ENCODE measurements around the gene FEZF1.

FEZF1 gene

DNA sequence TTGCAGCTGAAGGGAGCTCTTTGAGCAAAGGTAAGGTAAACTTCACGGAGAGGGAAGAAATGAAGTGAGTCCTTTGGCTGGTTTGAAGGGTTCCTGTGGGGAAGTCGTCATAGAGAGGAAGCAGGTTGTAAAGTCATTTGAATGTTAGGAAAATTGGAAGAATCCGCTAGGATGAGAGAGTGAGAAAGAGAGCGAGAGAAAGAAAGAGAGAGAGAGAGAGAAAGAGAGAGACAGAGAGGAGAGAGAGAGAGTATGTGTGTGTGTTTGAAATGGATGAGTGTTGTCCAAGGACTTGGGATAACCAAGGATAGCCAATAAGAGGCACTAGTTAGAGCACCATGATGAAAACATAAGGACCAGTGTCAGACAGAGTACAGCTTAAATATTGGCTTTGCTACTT is 43.1 kb downstream of the FEZF1 start:
- no peak for DNase-seq (ENCODE audit: low read depth in 1 of 2, low spot score in 1 of 2)
- Histone ChIP-seq H3K4me3 (replicated peaks; ENCODE audit: insufficient read depth, low read length) (no peak overlapping the region), H3K27me3 (ENCODE audit: insufficient read depth, poor library complexity, severe bottlenecking) (no peaks in the 10 kb centered on the region), H3K27ac (replicated peaks) (no peak overlapping the region)
- TF ChIP-seq REST (IDR thresholded peaks at IDR 0.05; ENCODE audit: insufficient replicate concordance, low read depth), result no peak
- no peak for TF ChIP-seq SPI1 (IDR thresholded peaks at IDR 0.05; ENCODE audit: borderline replicate concordance, low read depth)
- TF ChIP-seq GABPA (IDR thresholded peaks at IDR 0.05; ENCODE audit: low read depth), result no peak
- TF ChIP-seq POLR2AphosphoS5 (IDR thresholded peaks at IDR 0.05; ENCODE audit: low read depth), result no peak
- TF ChIP-seq, protein P1, sequence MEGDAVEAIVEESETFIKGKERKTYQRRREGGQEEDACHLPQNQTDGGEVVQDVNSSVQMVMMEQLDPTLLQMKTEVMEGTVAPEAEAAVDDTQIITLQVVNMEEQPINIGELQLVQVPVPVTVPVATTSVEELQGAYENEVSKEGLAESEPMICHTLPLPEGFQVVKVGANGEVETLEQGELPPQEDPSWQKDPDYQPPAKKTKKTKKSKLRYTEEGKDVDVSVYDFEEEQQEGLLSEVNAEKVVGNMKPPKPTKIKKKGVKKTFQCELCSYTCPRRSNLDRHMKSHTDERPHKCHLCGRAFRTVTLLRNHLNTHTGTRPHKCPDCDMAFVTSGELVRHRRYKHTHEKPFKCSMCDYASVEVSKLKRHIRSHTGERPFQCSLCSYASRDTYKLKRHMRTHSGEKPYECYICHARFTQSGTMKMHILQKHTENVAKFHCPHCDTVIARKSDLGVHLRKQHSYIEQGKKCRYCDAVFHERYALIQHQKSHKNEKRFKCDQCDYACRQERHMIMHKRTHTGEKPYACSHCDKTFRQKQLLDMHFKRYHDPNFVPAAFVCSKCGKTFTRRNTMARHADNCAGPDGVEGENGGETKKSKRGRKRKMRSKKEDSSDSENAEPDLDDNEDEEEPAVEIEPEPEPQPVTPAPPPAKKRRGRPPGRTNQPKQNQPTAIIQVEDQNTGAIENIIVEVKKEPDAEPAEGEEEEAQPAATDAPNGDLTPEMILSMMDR (IDR thresholded peaks at IDR 0.05; ENCODE audit: insufficient read depth, low read length), result no peak

DNA sequence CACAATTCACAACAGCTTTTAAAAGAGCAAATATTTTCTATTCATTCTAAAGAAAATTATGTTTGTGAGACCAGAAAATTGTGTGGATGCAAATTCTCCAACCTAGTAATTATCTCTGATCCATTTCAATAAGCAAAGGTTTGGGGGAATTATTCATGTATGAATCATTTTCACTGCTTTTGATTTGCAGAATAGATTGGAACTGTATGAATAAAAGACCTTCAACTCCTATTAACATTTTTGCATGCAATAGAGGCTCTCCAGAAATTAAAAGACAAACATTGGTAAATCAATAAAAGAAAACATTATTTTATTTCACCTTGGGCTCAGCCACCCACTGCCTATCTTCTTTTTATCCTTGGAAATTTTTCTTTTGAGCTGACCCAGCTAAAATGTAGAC is 43.5 kb downstream of the FEZF1 start:
- no peak for DNase-seq (ENCODE audit: low read depth in 1 of 2, low spot score in 1 of 2)
- TF ChIP-seq GABPA (IDR thresholded peaks at IDR 0.05; ENCODE audit: low read depth) (no peak), SPI1 (IDR thresholded peaks at IDR 0.05; ENCODE audit: borderline replicate concordance, low read depth) (no peak), REST (IDR thresholded peaks at IDR 0.05; ENCODE audit: insufficient replicate concordance, low read depth) (no peak), POLR2AphosphoS5 (IDR thresholded peaks at IDR 0.05; ENCODE audit: low read depth) (no peak)
- TF ChIP-seq, protein P1 (IDR thresholded peaks at IDR 0.05; ENCODE audit: insufficient read depth, low read length), result no peak
- Histone ChIP-seq H3K27ac (replicated peaks) (no peak overlapping the region), H3K4me3 (replicated peaks; ENCODE audit: insufficient read depth, low read length) (no peak overlapping the region), H3K27me3 (ENCODE audit: insufficient read depth, poor library complexity, severe bottlenecking) (no peaks in the 10 kb centered on the region)

GRCh38 chr7:122260336-122260735 is 44.2 kb downstream of the FEZF1 start:
- DNase-seq (ENCODE audit: low read depth in 1 of 2, low spot score in 1 of 2), result no peak
- no peak for TF ChIP-seq REST (IDR thresholded peaks at IDR 0.05; ENCODE audit: insufficient replicate concordance, low read depth)
- Histone ChIP-seq H3K4me3 (replicated peaks; ENCODE audit: insufficient read depth, low read length) (no peak overlapping the region), H3K27me3 (ENCODE audit: insufficient read depth, poor library complexity, severe bottlenecking) (no peaks in the 10 kb centered on the region), H3K27ac (replicated peaks) (no peak overlapping the region)

DNA sequence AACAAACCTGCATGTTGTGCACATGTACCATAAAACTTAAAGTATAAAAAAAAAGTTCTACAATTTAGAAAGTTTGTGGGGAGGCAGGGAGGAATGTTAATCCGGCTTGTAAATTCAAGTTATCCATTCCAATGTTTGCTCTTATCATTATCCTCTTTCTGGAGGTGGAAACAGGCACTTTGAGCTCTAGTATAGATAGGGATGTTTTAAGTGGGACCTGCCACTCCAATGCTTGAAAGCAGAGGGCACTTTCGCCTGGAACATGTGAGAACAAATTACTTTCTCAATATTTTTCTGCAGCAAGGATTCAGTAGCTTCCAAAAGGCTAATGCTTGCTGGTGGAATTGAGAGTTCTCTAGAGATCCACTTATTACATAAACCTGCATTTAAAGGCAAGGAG is 45.6 kb downstream of the FEZF1 start:
- TF ChIP-seq SPI1 (IDR thresholded peaks at IDR 0.05; ENCODE audit: borderline replicate concordance, low read depth) (no peak), GABPA (IDR thresholded peaks at IDR 0.05; ENCODE audit: low read depth) (no peak), POLR2AphosphoS5 (IDR thresholded peaks at IDR 0.05; ENCODE audit: low read depth) (no peak), REST (IDR thresholded peaks at IDR 0.05; ENCODE audit: insufficient replicate concordance, low read depth) (no peak)
- TF ChIP-seq, protein P1 (IDR thresholded peaks at IDR 0.05; ENCODE audit: insufficient read depth, low read length), result no peak
- DNase-seq (ENCODE audit: low read depth in 1 of 2, low spot score in 1 of 2), result no peak
- H3K4me3 ChIP-seq (replicated peaks; ENCODE audit: insufficient read depth, low read length), result no peak overlapping the region
- H3K27ac ChIP-seq (replicated peaks), result no peak overlapping the region
- no peaks in the 10 kb centered on the region for H3K27me3 ChIP-seq (ENCODE audit: insufficient read depth, poor library complexity, severe bottlenecking)
